Peyer's patch (tissue), 4 donors: Measurements from ENCODE around the gene GLT8D2. TPM values are rescaled to one million over a fixed set of nuclear protein-coding genes. Genes with fewer than 3 reads are reported as not detected.
"Not testable (repeated sequence)": the region's sequence is repeated elsewhere in the genome, so short reads cannot be mapped to it uniquely, and the experiment has no call there.

Source experiments
- DNase-seq, 3 donors: peaks; one replicate each; pipeline ENCODE4 v3.0.0-alpha.2; 2017 to 2019
- H3K27ac ChIP-seq, 4 donors: fragments of 200-600 bp; sonication (generic); one replicate each; pipeline ENCODE4 v1.5.1; 2016 to 2019
- H3K27me3 ChIP-seq, 2 donors: fragments of 200-600 bp; sonication (generic); one replicate each; pipeline ENCODE4 v1.5.1; 2019
- H3K36me3 ChIP-seq, 3 donors: fragments of 200-600 bp; sonication (generic); one replicate each; pipeline ENCODE4 v1.5.1; 2016 to 2019
- H3K4me1 ChIP-seq, 4 donors: fragments of 200-600 bp; sonication (generic); one replicate each; pipeline ENCODE4 v1.5.1; 2016 to 2019
- H3K4me3 ChIP-seq, 4 donors: fragments of 200-600 bp; sonication (generic); 1 replicate in 3 of 4; 2 replicates in 1 of 4; pipeline ENCODE4 v1.5.1; 2016 to 2019; ENCODE audit warnings: mild to moderate bottlenecking in 1 of 4
- H3K9me3 ChIP-seq, 4 donors: fragments of 200-600 bp; sonication (generic); one replicate each; pipeline ENCODE4 v1.5.1; 2016 to 2019; ENCODE audit warnings: mild to moderate bottlenecking in 1 of 4
- CTCF ChIP-seq, 6 experiments: fragments of 450-650 bp in 4 of 6; fragments of 200-600 bp in 2 of 6; sonication (generic) in 1 of 6; IDR thresholded peaks; one replicate each; pipeline ENCODE4 v1.5.1; 2017 to 2019; ENCODE audit warnings: antibody characterized with exemption in 6 of 6, mild to moderate bottlenecking in 3 of 6, moderate library complexity in 1 of 6
- POLR2A ChIP-seq, 2 donors: fragments of 450-650 bp; IDR thresholded peaks; one replicate each; pipeline ENCODE4 v1.5.1; 2017; ENCODE audit warnings: antibody characterized with exemption in 2 of 2, mild to moderate bottlenecking in 2 of 2, moderate library complexity in 2 of 2
- total RNA-seq, 4 donors: library from RNA; depleted of rRNA; stranded (reverse); fragments of >200 nt; gene quantifications; one replicate each; pipeline ENCODE4 v1.1.0, GENCODE V29; 2016

The GLT8D2 gene
- total RNA-seq, 4 donors from 2014 or later, result 3.1 to 24.8 (median 5.4) TPM

- Histone ChIP-seq H3K36me3 (no peaks in the 10 kb centered on the region), H3K4me3 (no peak overlapping the region), H3K4me1 (no peaks in the 10 kb centered on the region), H3K27me3 (no peaks in the 10 kb centered on the region), H3K9me3 (peaks cover 0 to 5% (median 0%) of the 10 kb centered on the region in 4 donors), H3K27ac (no peak overlapping the region)
- DNase-seq, result no peak
- TF ChIP-seq POLR2A (IDR thresholded peaks at IDR 0.05), result no peak
- no peak for TF ChIP-seq CTCF (IDR thresholded peaks at IDR 0.05)
Observed at GRCh38 chr12:104025771-104026170, 24.2 kb downstream of the GLT8D2 start.

GRCh38 chr12:104024348-104024747 is 25.6 kb downstream of the GLT8D2 start:
- Histone ChIP-seq H3K27me3 (no peaks in the 10 kb centered on the region), H3K9me3 (peaks cover 0 to 5% (median 0%) of the 10 kb centered on the region in 4 donors), H3K4me1 (no peaks in the 10 kb centered on the region), H3K36me3 (no peaks in the 10 kb centered on the region), H3K27ac (no peak overlapping the region), H3K4me3 (no peak overlapping the region)
- TF ChIP-seq CTCF (IDR thresholded peaks at IDR 0.05), result no peak
- TF ChIP-seq POLR2A (IDR thresholded peaks at IDR 0.05), result no peak
- DNase-seq, result no peak

- TF ChIP-seq POLR2A (IDR thresholded peaks at IDR 0.05), result no peak
- no peak for TF ChIP-seq CTCF (IDR thresholded peaks at IDR 0.05)
- Histone ChIP-seq H3K27ac (no peak overlapping the region), H3K9me3 (peaks cover 0 to 5% (median 0%) of the 10 kb centered on the region in 4 donors), H3K4me3 (no peak overlapping the region), H3K4me1 (no peaks in the 10 kb centered on the region), H3K27me3 (no peaks in the 10 kb centered on the region), H3K36me3 (no peaks in the 10 kb centered on the region)
- no peak for DNase-seq
Observed at GRCh38 chr12:104023710-104024109, 26.3 kb downstream of the GLT8D2 start.

GRCh38 chr12:104022786-104023185 is 27.2 kb downstream of the GLT8D2 start:
- Histone ChIP-seq H3K36me3 (no peaks in the 10 kb centered on the region), H3K27ac (no peak overlapping the region), H3K4me3 (no peak overlapping the region), H3K9me3 (peaks cover 0 to 5% (median 0%) of the 10 kb centered on the region in 4 donors), H3K27me3 (no peaks in the 10 kb centered on the region), H3K4me1 (no peaks in the 10 kb centered on the region)
- TF ChIP-seq POLR2A (IDR thresholded peaks at IDR 0.05) (no peak), CTCF (IDR thresholded peaks at IDR 0.05) (no peak)
- DNase-seq, result no peak

GRCh38 chr12:104021862-104022261 is 28.1 kb downstream of the GLT8D2 start:
- H3K27ac ChIP-seq, H3K36me3 ChIP-seq, H3K9me3 ChIP-seq, H3K27me3 ChIP-seq, H3K4me3 ChIP-seq, DNase-seq, H3K4me1 ChIP-seq: not testable (repeated sequence)

- H3K4me3 ChIP-seq, result no peak overlapping the region
- H3K9me3 ChIP-seq, result no peaks in the 10 kb centered on the region
- TF ChIP-seq POLR2A (IDR thresholded peaks at IDR 0.05) (no peak), CTCF (IDR thresholded peaks at IDR 0.05) (no peak)
- H3K27ac ChIP-seq, result no peak overlapping the region
- DNase-seq, result no peak
- no peaks in the 10 kb centered on the region for H3K36me3 ChIP-seq
- no peaks in the 10 kb centered on the region for H3K27me3 ChIP-seq
- H3K4me1 ChIP-seq, result no peaks in the 10 kb centered on the region
Observed at GRCh38 chr12:104012331-104012730, 37.7 kb downstream of the GLT8D2 start.
